HG03039 (cell line): ENCODE data around the gene GRIA1.
"Not testable (repeated sequence)": the region's sequence is repeated elsewhere in the genome, so short reads cannot be mapped to it uniquely, and the experiment has no call there.

Source experiments
- ATAC-seq: cut with Tn5 transposase; IDR thresholded peaks from one replicate; pipeline ENCODE4 v1.9.1; 2021; ENCODE audit warnings: mild to moderate bottlenecking, moderate library complexity; ENCODE audit not compliant: unreplicated experiment

The GRIA1 gene

GRCh38 chr5:153816870-153817269, 326.4 kb downstream of the GRIA1 start:
- no peak for ATAC-seq

DNA sequence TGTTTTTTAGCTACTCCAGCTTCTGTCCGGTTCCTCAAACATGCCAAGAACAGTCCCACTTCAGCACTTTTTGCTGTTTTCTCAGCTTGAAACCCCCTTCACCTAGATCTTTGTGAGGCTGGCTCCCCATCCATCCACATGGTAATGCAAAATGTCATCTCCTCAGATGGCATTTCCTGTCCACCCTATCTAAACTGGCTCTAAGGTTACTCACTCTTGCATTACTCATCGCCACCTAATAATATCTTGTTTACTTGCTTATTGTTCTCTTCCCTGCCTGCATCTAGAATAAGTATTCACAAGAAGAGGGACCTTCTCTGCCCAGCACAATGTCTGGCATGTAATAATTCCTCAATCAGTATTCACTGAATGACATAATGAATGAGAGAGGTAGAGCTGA, 328.2 kb downstream of the GRIA1 start:
- ATAC-seq = no peak

- no peak for ATAC-seq
These were observed 332.6 kb downstream of the GRIA1 start for GRCh38 chr5:153823036-153823435.

DNA sequence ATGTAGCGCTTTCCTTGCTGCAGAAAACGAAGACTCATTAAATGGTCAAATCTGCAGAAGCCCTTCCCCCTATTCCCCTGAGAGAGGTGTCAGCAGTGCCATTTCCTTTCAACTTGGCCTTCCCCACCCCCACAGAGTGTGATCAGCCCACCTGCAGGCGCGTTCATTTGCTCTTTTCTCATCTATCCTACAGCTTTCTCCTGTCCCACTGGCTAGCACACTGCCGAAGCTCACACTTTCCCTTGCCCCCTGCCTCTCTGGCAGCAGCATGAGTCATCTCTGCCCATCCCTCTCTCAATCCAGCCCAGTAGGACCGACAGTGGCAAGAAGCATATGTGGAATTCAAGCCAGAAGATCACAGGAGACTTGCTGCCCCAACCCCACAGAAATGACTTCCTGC, 334.4 kb downstream of the GRIA1 start:
- no peak for ATAC-seq

DNA sequence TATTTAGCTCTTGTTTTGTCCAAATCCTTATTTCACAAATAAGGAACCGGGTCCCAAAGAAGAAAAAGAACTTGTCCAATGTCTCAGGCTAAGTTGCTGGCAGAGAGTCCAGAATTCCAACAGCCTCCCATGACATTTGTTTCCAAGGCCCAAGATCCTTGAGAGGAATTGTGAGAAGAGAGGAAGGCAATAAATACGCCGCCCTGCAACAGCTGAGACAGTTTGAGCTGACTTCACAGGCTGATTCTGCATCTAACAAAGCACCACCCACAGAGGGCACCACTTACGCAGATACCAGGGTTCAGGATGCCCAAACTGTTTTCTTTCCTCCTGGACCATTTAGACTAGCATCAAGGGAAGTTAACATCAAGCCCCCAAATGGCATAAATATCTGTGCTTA, 336.9 kb downstream of the GRIA1 start:
- no peak for ATAC-seq

DNA sequence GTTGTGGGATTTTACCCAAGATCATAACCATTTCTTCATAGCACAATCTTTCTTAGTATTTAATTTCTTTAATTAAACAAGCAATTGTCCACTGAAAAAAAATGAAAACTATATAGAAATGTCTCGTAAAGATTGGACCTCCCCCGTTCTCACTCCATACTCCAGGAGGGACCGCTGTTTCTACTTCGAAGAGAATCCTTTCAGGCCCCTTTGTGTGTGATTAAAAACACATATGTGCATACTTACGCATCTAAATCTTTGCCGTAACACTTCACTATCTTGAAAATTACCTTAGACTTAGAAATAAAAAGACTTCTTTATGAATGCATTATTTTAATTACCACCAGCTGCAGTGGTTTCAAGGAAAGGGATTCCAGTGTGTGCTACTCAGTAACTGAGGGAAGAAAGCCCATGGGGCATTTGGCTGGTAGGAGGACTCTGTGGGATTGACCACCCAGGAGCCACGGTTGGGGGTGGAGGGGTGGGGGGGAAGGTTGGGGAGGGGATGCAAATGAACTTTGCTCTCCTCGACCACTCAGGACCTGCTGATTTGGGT, 339.1 kb downstream of the GRIA1 start:
- ATAC-seq = no peak

DNA sequence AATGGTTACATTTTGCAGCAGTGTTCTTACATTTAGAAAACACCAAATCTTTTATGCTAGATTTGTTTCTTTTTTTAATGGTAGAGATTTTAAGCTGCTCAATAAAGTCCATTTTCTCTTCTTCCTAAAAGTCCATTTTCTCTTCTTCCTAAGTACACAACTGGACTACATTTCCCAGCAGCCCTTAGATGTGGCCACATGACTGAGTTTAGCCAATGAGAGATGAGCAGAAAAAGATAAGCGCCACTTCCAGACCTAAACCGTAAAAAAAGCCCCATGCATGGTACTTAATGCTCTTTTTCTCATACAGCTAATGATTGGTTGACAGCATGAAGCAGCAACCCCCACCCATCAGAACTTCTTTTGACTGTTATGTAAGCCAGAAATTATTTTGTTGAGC, 341.5 kb downstream of the GRIA1 start:
- peak; percentile 80 for ATAC-seq

GRCh38 chr5:153835891-153836515, 345.5 kb downstream of the GRIA1 start:
- no peak for ATAC-seq

DNA sequence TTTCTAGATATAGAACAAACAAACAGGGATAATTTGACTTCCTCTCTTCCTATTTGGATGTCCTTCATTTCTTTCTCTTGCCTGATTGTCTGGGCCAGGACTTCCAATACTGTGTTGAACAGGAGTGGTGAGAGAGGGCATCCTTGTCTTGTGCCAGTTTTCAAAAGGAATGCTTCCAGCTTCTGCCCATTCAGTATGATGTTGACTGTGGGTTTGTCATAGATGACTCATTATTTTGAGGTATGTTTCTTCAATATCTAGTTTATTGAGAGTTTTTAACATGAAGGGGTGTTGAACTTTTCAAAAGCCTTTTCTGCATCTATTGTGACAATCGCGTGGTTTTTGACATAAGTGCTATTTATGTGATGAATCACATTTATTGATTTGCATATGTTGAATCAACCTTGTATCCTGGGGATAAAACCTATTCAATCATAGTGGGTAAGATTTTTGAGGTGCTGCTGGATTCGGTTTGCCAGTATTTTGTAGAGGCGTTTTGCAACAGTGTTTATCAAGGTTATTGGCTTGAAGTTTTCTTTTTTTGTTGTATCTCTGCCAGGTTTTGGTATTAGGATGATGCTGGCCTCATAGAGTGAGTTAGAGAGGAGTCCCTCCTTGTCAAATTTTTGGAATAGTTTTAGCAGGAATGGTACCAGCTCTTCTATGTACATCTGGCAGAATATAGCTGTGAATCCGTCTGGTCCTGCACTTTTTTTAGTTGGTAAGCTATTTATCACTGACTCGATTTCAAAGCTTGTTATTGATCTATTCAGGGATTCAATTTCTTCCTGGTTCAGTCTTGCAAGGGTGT, 359.0 kb downstream of the GRIA1 start:
- not testable (repeated sequence) for ATAC-seq

DNA sequence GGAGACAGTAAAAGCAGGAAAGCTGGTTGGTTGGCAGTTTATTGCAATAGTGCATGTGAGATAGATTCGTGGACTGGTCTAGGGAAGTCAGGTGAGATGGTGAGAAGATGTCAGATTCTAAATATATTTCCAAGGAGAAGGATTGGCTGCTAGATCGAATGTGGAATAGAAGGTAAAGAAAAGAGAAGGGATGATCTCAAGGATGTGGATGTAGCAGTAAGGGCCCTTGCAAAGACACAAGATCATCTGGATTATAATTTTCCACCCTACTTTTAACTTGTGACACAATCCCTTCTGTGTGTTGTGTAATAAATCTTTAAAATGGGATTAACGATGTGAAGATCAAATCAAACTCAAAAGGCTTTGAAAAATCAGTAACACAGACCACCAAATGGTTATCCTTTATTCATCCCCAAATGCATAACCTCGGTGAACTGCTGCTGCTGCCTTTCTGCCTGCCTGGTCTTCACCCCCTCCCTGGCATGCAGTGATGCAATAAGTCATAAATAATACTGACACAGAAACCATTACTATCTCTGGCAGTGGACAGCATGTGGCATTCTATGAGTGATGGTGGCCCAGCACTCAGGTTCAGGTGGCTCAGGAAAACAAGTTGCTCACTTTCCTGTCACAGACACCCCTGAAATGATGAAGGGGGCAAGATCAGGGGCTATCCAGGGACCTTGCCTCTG, 369.9 kb downstream of the GRIA1 start:
- ATAC-seq = no peak

- not testable (repeated sequence) for ATAC-seq
These were observed 372.4 kb downstream of the GRIA1 start for GRCh38 chr5:153862906-153863305.
